ENCODE measurements around the gene FNDC4.
"Not testable (repeated sequence)": the region's sequence is repeated elsewhere in the genome, so short reads cannot be mapped to it uniquely, and the experiment has no call there.

Gene FNDC4, protein sequence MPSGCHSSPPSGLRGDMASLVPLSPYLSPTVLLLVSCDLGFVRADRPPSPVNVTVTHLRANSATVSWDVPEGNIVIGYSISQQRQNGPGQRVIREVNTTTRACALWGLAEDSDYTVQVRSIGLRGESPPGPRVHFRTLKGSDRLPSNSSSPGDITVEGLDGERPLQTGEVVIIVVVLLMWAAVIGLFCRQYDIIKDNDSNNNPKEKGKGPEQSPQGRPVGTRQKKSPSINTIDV

DNA sequence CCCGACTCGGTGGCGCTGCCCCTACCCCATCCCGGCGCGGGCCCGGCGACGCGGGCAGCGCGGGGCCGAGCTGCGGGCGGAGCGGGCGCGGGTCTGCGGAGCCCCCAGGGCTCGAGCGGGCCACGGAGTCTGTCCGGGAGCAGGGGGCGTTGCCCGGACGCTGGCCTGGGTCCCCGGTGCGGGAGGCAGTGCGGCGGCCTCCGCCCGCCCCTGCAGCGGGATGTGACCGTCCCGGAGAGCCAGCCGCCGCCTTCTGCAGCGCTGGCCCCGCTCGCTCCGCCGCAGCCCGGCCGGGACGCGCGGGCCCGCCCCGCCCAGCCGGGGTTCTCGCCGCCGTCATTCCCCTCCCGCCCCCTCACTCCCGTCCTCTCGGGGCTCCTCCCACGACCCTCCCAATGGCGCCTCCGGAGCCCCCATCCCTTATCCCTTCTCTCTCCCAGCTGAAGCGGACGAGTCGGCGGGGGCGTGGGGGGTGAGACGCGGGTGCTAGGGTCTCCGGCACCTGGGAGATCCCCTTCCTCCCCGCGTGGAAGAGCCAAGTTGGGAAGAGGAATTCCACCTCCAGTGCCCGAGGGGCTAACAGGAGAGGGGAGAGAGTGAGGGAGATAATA, at the start of gene FNDC4:
Gene FNDC4 (minus strand): TSS at position 257 of the 611 bp plus-strand sequence. CDS start 521 bp downstream, outside the sequence.
- DNase-seq (ENCODE audit: low spot score) = no peak

DNA sequence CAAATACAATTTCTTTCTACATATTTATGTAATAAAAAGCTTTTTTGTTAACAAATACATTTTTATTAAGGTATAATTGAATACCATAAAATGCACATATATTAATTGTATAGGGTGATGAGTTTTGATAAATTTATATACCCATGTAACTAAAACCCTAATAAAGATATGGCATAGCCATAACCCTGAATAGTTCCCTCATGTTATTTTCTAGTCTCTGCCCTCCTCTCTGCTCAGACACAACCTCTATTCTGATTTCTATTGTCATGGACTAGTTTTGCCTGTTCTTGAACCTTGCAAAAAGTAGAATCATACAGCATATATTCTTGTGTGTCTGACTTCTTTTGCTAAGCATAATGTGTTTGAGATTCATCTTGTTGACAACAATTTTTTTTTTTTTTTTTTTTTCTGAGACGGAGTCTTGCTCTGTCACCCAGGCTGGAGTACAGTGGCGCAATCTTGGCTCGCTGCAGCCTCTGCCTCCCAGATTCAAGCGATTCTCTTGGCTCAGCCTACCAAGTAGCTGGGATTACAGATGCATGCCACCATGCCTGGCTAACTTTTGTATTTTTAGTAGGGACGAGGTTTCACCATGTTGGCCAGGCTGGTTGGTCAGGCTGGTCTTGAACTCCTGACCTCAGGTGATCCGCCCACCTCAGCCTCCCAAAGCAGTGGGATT, 49.3 kb upstream of the FNDC4 start:
- DNase-seq (ENCODE audit: low spot score) = no peak

DNA sequence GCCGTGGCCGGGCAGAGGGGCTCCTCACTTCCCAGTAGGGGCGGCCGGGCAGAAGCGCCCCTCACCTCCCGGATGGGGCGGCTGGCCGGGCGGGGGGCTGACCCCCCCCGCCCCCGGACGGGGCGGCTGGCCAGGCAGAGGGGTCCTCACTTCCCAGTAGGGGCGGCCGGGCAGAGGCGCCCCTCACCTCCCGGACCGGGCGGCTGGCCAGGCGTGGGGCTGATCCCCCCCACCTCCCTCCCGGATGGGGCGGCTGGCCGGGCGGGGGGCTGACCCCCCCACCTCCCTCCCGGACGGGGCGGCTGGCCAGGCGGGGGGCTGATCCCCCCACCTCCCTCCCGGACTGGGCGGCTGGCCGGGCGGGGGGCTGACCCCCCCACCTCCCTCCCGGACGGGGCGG, 44.6 kb upstream of the FNDC4 start:
- not testable (repeated sequence) for DNase-seq (ENCODE audit: low spot score)

DNA sequence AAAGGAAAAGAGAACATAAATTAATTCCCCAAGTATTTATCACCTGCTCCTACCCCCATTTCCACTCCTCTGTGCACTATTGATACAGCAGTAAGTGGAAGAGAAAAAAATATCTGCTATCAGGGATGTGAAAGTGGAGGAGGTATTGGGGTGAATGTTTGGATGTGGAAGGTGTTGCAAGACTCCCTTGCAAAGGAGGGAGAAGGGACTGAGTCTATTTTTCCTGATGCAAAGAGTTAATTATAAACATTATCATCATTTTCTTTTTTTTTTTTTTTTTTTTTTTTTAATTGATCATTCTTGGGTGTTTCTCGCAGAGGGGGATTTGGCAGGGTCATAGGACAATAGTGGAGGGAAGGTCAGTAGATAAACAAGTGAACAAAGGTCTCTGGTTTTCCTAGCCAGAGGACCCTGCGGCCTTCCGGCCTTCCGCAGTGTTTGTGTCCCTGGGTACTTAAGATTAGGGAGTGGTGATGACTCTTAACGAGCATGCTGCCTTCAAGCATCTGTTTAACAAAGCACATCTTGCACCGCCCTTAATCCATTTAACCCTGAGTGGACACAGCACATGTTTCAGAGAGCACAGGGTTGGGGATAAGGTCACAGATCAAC, 43.9 kb upstream of the FNDC4 start:
- not testable (repeated sequence) for DNase-seq (ENCODE audit: low spot score)

DNA sequence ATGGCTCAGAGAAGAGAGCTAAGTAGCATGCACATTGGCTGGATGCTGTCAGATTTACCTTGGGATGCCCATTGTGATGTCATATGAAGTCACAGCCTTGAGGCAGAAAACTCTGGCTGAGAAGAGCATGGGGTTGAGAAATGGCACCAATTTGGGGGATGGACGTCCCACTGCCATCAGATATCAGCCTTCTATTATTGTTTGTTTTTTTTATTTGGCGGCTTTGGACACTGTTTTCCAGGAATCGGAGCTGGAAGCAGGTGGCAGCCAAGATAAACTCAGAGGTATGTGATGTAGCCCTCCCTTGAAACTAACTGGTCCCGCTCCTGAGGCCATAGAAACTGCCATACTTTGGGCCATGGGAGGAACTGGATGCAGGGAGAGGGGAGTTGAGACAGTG, 42.3 kb upstream of the FNDC4 start:
- no peak for DNase-seq (ENCODE audit: low spot score)

DNA sequence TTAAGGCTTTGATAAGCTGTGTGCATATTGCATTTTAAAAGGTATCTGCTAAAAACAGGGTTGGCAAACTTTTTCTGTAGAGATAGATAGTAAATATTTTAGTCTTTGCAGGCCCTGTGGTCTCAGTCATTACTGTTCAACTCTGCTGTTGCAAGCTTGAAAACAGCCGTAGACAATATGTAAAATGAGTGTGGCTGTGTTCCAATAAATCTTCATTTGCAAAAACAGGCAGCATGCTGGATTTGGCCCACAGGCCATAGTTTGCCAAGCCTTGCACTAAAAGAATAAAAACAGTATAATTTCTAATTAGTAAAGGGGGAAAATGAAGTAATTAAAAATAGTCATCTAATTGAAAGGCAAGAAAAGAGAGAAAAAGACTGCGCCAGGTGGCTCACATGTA, 37.0 kb upstream of the FNDC4 start:
- DNase-seq (ENCODE audit: low spot score) = no peak

DNA sequence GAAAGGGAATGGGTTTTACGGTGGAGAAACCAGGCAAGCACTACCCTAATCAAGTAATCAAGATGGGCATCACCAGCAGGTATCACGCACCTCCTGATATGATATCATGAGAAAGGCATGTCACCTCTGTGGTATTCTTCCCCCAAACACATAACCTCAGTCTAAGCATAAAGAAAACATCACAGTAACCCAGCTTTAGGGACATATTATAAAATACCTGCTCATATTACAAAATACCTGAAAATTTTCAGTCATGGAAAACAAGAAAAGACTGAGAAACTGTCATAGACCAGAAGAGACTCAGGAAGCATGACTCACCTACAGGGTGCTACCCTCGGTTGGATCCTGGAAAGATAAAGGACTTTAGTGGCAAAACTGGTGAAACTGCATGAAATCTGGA, 32.2 kb upstream of the FNDC4 start:
- no peak for DNase-seq (ENCODE audit: low spot score)

DNA sequence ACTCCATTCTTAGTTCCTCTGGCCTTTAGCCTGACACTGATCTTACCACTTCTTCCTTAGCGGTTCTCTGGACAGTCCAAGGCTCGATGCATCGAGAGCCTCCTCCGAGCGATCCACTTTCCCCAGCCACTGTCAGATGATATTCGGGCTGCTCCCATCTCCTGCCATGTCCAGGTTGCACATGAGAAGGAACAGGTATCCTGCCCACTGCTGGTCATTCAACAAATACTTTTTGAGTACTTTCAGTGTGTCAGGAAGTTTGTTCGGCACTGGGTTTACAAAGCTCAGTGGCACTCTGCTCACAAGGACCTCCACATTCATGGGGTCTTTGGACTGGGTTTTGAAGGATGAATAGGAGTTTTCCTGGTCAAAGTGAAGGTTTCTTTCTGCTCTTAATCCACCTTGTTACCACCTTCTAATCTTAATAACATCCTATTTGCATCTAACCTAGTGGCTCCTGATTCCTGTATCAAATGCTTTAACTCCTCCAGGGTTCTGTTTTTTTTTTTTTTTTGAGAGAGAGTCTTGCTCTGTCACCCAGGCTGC, 27.5 kb upstream of the FNDC4 start:
- DNase-seq (ENCODE audit: low spot score) = no peak

DNA sequence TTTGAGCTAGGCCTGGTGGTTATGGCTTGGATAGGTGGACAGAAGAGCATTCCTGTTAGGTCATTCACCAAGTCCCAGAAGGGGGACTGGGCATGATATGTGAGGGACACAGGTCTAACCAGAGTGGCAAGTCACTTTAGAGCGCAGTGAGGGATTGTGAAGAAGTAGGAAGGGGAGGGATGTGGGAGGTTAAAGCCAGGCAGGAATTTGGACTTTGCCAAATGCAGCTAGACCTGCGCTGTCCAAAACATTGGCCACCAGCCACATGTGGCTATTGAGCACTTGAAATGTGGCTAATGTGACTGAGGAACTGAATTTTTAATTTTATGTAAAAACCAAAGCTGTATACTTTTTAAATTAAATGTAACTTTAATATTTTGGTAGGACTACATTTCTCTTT, 25.3 kb upstream of the FNDC4 start:
- no peak for DNase-seq (ENCODE audit: low spot score)

DNA sequence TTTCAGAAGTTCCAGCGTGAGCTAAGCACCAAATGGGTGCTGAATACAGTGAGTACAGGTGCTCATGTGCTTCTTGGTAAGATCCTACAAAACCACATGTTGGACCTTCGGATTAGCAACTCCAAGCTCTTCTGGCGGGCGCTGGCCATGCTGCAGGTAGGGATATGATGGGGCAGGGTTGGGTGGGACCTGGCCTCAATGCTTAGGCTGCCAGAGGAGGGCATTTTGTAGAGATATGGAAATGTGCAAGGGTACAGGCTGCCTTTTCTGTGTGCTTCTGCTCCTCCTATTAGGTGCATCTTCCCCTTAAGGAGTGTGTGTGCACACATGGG, 23.7 kb upstream of the FNDC4 start:
- no peak for DNase-seq (ENCODE audit: low spot score)

DNA sequence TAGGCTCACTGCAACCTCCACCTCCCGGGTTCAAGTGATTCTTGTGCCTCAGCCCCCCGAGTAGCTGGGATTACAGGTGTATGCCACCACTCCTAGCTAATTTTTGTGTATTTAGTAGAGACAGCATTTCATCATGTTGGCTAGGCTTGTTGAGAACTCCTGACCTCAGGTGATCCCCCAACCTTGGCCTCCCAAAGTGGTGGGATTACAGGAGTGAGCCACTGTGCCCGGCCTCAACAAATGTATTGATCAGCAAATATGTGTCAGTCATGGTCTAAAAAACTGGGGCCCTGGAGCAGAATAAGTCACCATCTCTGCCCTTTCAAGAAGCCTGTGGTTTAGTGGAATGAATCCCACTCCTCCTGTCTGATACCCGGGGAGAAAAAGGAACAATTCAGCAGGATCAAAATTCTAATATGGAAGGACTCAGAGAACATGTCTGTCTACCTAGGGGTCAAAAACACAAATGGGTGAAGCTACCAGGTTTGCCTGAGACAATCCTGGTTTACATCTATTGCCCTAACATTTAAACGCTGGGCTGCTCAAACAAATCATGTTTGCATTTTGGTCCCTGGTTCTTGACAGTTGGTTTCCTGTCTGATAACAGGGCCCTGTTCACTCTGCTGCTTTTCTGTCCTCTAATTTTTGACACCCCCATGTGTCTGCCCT, 23.2 kb upstream of the FNDC4 start:
- no peak for DNase-seq (ENCODE audit: low spot score)

DNA sequence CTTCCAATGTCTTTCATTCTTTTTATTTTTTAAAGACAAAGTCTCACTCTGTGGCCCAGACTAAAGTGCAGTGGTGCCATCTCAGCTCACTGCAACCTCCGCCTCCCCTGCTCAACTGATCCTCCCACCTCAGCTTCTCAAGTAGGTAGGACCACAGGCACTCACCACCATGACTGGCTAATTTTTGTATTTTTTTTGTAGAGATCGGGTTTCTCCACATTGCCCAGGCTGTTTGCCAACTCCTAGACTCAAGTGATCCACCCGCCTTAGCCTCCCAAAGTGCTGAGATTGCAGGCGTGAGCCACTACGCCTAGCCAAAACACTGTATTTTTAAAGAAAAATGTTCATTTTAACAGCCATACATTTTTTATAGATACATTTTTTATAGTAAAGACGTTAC, 14.3 kb upstream of the FNDC4 start:
- no peak for DNase-seq (ENCODE audit: low spot score)

DNA sequence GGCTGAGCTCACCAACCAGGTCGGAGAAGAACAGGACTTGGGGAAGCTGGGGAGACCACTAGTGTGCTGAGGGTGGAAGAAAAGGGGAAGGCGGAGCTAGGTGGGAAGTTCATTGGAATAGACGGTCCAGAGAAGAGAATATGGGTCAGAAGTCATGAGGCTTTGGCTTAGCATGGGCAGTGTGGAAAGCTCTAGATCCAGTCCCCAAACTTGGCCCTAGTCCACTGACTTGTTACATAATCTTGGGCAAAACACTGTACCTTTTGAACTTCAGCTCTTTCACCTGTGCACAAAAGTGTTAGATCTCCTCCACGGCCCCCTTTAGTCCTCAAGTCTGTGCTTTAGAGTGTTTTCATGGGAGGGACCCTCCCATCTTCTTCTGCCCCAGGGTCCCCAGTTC, 12.3 kb upstream of the FNDC4 start:
- no peak for DNase-seq (ENCODE audit: low spot score)

DNA sequence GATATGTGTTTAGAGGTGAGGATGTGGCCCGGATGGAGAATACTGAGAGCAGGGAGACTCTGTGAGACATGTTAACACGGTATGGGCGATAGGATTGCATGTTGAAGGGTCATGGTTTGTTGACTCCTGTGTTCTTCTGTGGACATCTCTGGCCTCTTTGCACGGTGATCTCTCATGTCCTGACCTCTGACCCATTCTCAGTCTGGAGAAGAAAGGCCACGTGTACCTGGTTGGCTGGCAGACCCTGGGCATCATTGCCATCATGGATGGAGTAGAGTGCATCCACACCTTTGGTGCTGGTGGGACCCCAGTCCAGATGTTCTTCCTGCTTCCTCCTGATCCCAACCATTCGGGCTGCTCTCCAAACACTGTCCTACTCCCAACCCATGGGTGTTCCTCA, 11.6 kb upstream of the FNDC4 start:
- DNase-seq (ENCODE audit: low spot score) = no peak

DNA sequence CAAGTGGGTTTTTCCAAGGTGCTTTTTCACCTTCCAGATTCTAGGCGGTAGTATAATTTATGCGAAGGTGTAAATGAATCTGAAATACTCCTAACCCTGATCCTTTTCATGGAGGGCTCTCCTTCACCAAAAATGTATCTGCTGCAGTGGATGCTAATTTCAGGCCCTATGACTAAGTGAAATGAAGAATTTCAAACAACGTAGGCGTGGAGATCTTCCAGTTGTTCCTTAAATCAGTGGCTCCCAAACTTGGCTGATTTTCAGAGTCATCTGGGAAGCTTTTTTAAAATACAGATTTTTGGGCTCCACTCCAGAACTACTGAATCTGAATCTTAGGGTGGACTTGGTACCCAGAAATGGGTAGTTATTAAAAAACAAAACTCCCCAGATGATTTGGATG, 7.1 kb upstream of the FNDC4 start:
- no peak for DNase-seq (ENCODE audit: low spot score)

DNA sequence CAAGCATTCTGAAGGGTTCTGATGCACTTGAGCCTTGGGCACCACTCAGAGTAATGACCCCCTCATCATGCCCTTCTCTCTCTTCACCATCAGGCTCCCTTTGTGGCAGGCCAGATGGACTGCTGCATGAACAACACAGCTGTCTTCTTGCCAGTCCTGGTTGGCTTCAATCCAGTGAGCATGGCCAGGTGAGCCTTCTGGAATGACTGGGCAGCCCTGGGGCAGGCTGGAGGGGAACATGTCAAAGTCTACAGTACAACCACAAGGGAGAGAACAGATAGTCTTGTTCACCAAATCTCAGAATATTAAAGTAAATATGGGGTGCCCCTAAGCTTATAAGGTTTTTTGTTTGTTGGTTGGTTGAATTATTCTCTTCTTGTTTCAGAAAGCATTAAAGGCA, 6.0 kb upstream of the FNDC4 start:
- no peak for DNase-seq (ENCODE audit: low spot score)

DNA sequence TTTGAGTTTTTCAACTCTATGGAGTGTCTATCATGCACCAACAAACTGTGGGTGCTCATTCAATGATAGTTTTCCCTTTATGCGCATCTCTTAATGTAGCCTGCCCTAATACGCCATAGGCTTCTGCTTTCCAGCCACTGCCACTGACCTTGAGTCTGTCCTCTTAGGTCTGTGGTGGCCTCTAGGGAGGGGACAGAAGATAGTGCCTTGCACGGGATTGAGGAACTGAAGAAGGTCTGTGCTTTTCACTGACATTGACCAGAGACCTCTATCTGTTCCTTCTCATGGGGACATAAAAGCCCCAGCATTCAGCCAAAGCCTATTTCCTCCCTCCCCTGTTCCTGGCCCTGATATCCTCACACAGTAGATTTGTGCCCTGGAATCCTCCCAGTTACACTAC, 4.0 kb upstream of the FNDC4 start:
- DNase-seq (ENCODE audit: low spot score) = no peak

DNA sequence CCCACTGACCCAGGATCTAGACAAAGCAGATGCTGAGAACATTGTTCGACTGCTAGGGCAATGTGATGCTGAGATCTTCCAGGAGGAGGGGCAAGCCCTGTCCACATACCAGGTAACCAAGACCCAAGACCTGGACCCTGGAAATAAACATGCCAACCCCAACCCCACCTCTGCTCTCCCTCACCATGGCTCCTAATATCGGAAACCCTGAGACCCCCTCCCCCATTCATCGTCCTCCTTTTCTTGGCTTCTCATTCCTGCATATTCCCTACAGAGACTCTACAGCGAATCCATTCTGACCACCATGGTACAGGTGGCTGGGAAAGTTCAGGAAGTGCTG, 2.3 kb upstream of the FNDC4 start:
- DNase-seq (ENCODE audit: low spot score) = no peak

DNA sequence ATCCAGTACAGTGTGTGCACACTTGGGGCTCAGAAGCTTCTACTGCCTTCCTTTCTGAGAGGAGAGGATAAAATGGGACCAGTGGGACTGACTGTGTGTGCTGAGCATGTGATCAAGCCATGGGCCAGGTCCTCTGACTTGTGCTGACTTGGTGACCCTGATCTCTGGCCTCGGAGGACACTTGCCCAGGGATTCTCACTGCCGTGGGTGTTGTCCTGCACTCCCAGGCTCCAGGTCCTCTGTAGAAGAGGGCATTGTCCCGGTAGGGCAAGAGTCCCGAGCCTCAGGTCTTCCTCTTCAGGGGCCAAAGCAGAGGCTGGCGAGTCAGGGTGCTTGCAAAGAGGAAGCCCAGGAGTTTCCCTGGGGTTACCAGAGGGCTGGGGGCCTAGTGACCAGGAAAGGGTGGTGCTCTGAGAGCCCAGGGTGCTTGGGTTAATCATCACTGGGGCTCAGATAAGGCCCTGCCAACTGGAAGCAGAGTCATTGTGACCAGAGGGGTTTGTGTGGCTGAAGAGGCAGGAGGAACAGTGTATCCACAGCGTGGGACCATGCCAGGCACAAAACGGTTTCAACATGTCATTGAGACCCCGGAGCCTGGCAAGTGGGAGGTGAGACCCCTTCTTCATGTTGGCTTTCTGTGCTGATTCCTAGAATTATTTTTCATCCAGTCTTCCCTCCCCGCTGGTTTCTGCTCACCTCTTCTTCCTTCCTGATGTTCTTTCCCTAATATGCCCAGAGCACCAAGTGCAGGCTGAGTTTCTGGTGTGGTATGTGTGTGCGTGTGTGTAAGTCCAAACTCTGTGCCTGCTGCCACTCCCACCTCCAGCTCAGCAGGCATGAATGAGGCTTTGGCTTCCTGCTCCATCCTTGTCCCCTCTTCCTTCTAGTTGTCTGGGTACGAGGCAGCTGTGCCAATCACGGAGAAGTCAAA, 1.6 kb upstream of the FNDC4 start, which contains the start of gene GCKR:
Gene GCKR (plus strand): TSS at position 483 of the 931 bp plus-strand sequence. CDS start 66 bp downstream, at position 549.
- no peak for DNase-seq (ENCODE audit: low spot score)

DNA sequence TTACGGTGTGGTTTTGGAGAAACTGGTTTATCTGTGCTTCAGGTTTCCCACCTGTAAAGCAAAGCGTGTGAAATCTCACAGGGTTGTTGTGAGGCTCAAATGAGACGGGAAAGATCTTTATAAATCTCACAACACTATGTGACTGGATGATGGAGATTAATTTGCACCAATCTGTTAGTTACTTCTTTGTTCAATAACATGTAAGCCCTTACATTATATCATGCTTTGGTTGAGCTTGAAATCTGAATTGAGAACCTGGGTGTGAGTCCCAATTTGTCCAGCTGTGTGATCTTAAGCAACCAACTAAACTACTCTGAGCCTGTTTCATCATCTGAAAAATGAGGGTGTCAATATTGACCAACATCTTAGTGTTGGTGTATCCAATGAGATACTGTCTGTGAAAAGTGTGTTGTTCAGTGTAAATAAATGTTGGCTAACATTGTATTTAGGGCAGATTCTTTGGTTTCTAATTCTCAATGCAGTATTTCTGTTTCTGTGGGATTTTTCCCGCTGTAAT, 898 bp upstream of the FNDC4 start:
- DNase-seq (ENCODE audit: low spot score) = no peak

DNA sequence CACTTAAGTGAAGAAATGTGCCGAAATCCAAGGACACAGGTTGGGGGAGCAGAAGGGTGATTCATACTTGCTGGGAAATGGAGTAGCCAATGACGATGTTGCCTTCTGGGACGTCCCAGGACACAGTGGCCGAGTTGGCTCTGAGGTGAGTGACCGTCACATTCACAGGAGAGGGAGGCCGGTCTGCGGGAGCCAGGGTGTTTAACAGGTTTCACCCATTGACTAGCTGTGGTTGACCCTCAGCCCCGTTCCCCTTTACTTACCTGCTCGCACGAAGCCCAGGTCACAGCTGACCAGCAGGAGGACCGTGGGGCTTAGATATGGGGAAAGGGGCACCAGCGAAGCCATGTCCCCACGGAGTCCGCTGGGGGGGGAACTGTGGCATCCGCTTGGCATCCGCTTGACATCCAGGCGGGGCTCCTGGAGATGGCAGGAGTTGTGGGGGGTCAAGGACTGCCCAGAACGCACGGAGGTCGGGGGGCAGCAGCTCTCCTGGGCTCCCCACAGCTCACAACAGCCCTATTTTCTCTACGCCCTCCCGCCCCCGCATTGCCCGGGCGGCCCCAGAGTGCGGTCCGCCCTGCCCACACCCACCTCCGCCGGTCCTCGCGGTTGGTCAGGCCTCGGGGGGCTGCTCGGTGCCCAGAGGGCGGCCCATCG, 586 bp downstream of the FNDC4 start:
- no peak for DNase-seq (ENCODE audit: low spot score)
